ENCODE data around the gene F13B. TPM values are rescaled to one million over a fixed set of nuclear protein-coding genes. Genes with fewer than 3 reads are reported as not detected.

The F13B gene
- total RNA-seq, 4 donors from 2014 or later: not detected

DNA sequence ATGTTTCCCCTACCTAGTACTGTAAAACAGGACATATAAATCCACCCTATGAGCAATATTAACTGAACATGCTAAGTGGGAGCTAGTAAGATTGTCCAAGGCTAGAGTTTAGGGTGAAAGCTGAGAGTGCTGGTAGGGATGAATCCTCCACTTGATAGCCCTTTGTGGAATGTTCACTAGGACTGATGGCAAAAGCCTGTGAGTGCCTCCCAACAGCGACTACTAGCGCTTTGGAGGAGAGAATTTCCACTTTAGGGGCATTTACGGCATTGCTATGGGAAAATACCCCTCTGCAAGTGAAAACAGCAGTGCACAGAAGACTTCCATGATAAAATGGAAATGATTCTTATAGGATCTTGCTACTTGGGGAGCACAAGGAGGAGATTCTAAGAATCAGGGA, 53.8 kb downstream of the F13B start:
- Histone ChIP-seq H3K9me3 (no peaks in the 10 kb centered on the region), H3K27me3 (no peaks in the 10 kb centered on the region), H3K27ac (no peak overlapping the region), H3K4me1 (no peaks in the 10 kb centered on the region), H3K36me3 (no peaks in the 10 kb centered on the region), H3K4me3 (no peak overlapping the region)
- WGBS: 88% methylated on average over 3 of the region's 3 CpGs
- no peak for TF ChIP-seq POLR2AphosphoS5 (IDR thresholded peaks at IDR 0.05)
- TF ChIP-seq, protein P1, sequence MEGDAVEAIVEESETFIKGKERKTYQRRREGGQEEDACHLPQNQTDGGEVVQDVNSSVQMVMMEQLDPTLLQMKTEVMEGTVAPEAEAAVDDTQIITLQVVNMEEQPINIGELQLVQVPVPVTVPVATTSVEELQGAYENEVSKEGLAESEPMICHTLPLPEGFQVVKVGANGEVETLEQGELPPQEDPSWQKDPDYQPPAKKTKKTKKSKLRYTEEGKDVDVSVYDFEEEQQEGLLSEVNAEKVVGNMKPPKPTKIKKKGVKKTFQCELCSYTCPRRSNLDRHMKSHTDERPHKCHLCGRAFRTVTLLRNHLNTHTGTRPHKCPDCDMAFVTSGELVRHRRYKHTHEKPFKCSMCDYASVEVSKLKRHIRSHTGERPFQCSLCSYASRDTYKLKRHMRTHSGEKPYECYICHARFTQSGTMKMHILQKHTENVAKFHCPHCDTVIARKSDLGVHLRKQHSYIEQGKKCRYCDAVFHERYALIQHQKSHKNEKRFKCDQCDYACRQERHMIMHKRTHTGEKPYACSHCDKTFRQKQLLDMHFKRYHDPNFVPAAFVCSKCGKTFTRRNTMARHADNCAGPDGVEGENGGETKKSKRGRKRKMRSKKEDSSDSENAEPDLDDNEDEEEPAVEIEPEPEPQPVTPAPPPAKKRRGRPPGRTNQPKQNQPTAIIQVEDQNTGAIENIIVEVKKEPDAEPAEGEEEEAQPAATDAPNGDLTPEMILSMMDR (IDR thresholded peaks at IDR 0.05): no peak
- TF ChIP-seq POLR2A (IDR thresholded peaks at IDR 0.05): no peak
- DNase-seq (ENCODE audit: low spot score in 2 of 2): no peak

DNA sequence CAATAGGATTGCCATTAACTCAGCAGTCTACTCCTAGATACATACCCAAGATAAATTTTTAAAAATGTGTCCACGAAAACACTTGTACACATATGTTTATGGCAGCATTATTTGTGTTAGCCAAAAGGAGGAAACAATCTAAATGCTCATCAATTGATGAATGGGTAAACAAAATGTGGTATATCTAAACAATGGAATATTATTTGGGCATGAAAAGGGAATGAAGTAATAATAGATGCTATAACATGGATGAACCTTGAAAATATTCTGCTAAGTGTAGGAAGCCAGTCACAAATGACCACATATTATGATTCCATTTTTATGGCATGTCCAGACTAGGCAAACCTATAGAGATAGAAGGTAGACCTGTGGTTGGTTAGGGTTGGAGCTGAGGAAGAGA, 55.4 kb downstream of the F13B start:
- no peaks in the 10 kb centered on the region for H3K9me3 ChIP-seq
- no peaks in the 10 kb centered on the region for H3K36me3 ChIP-seq
- no peak overlapping the region for H3K4me3 ChIP-seq
- H3K4me1 ChIP-seq: no peaks in the 10 kb centered on the region
- H3K27me3 ChIP-seq: no peaks in the 10 kb centered on the region
- H3K27ac ChIP-seq: no peak overlapping the region
- TF ChIP-seq, protein P1 (IDR thresholded peaks at IDR 0.05): no peak
- TF ChIP-seq EP300 (IDR thresholded peaks at IDR 0.05): no peak
- TF ChIP-seq POLR2A (IDR thresholded peaks at IDR 0.05): no peak
- TF ChIP-seq POLR2AphosphoS5 (IDR thresholded peaks at IDR 0.05): no peak
- DNase-seq (ENCODE audit: low spot score in 2 of 2): no peak
- WGBS: 94% methylated on average over 1 of the region's 1 CpG

DNA sequence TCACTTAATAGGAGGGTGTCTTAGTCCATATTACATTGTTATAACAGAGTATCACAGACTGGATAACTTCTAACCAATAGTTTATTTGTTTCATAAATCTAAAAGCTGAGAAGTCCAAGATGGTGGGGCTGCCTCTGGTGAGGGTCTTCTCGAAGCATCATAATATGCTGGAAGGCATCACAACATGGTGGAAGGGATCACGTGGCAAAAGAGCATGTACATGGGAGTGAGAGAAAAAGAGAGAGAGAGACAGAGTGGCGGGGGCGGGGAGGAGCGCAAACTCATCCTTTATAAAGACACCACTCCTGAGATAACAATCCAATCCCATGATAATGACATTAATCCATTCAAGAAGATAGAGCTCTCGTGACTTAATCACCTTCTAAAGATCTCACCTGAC, 58.2 kb downstream of the F13B start:
- Histone ChIP-seq H3K27ac (no peak overlapping the region), H3K27me3 (no peaks in the 10 kb centered on the region), H3K9me3 (no peaks in the 10 kb centered on the region), H3K36me3 (no peaks in the 10 kb centered on the region), H3K4me3 (no peak overlapping the region), H3K4me1 (no peaks in the 10 kb centered on the region)
- TF ChIP-seq POLR2A (IDR thresholded peaks at IDR 0.05): no peak
- no peak for TF ChIP-seq POLR2AphosphoS5 (IDR thresholded peaks at IDR 0.05)
- no peak for TF ChIP-seq EP300 (IDR thresholded peaks at IDR 0.05)
- TF ChIP-seq, protein P1 (IDR thresholded peaks at IDR 0.05): no peak
- WGBS: 86% methylated on average over 6 of the region's 6 CpGs
- DNase-seq (ENCODE audit: low spot score in 2 of 2): no peak

DNA sequence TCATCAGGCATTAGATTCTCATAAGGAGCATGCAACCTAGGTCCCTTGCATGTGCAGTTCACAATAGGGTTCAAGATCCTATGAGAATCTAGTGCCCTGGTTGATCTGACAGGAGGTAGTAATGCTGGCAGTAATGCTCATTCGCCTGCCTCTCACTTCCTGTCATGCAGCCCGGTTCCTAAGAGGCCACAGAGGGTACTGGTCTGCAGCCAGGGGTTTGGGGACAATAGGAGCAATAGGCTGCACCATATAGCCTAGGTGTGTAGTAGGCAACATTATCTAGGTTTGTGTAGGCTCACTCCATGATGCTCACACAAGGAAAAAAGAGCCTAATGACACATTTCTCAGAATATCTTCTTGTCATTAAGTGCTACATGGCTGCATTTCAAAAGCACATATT, 63.9 kb downstream of the F13B start:
- no peak overlapping the region for H3K27ac ChIP-seq
- no peaks in the 10 kb centered on the region for H3K36me3 ChIP-seq
- no peaks in the 10 kb centered on the region for H3K27me3 ChIP-seq
- no peak for DNase-seq (ENCODE audit: low spot score in 2 of 2)
- no peaks in the 10 kb centered on the region for H3K4me1 ChIP-seq
- no peaks in the 10 kb centered on the region for H3K9me3 ChIP-seq
- TF ChIP-seq, protein P1 (IDR thresholded peaks at IDR 0.05): no peak
- no peak for TF ChIP-seq POLR2AphosphoS5 (IDR thresholded peaks at IDR 0.05)
- no peak for TF ChIP-seq POLR2A (IDR thresholded peaks at IDR 0.05)
- TF ChIP-seq EP300 (IDR thresholded peaks at IDR 0.05): no peak
- H3K4me3 ChIP-seq: no peak overlapping the region
- 83% methylated on average over 1 of the region's 2 CpGs for WGBS

DNA sequence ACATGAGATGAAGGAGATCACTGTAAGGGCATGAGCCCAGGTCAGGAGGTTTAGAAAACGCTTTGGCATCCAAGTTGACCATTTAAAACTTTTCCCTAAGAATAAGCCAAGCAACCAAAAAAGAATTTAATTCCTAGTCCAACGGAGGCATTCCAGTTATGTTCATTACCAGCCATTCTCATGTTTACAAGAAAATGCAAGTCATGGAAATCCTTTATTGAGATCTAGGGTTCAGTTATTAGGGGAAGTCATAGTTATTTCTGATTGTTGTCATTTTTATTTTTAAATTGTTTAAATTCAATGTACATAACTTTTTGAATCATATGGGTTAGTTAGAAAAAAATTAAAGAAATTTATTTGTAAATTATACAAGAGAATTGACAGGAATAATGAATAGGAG, 65.2 kb downstream of the F13B start:
- H3K36me3 ChIP-seq: no peaks in the 10 kb centered on the region
- no peak for DNase-seq (ENCODE audit: low spot score in 2 of 2)
- no peak overlapping the region for H3K27ac ChIP-seq
- H3K9me3 ChIP-seq: no peaks in the 10 kb centered on the region
- H3K4me3 ChIP-seq: no peak overlapping the region
- no peaks in the 10 kb centered on the region for H3K27me3 ChIP-seq
- TF ChIP-seq POLR2A (IDR thresholded peaks at IDR 0.05) (no peak), POLR2AphosphoS5 (IDR thresholded peaks at IDR 0.05) (no peak), EP300 (IDR thresholded peaks at IDR 0.05) (no peak)
- TF ChIP-seq, protein P1 (IDR thresholded peaks at IDR 0.05): no peak
- 94% methylated on average over 2 of the region's 2 CpGs for WGBS
- no peaks in the 10 kb centered on the region for H3K4me1 ChIP-seq
